ENCODE results near the gene RNF121.
A peak's percentile ranks its signal among the peaks of the same experiment; 100 is the strongest.

The RNF121 gene

DNA sequence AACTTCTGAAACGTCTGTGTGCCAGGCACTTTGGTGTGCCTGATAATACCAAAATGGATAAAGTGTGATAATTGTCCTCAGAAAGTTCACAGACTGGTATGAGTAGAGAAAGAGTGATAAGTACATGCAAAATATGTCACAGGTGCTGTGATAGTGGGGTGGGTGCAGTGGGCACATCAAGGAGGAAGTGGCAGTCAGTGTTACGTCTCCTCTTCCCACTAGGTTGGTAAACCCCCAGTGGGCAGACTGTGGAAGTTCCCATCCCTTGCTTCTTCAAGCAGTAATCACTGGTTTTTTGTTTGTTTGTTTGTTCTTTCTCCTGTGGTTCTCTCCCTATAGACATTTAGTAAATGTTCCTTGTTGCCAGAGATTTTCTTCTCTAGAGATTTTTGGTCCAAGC is 5.4 kb downstream of the RNF121 start:
- DNase-seq (ENCODE audit: low spot score): no peak
- FAIRE-seq: no peak

DNA sequence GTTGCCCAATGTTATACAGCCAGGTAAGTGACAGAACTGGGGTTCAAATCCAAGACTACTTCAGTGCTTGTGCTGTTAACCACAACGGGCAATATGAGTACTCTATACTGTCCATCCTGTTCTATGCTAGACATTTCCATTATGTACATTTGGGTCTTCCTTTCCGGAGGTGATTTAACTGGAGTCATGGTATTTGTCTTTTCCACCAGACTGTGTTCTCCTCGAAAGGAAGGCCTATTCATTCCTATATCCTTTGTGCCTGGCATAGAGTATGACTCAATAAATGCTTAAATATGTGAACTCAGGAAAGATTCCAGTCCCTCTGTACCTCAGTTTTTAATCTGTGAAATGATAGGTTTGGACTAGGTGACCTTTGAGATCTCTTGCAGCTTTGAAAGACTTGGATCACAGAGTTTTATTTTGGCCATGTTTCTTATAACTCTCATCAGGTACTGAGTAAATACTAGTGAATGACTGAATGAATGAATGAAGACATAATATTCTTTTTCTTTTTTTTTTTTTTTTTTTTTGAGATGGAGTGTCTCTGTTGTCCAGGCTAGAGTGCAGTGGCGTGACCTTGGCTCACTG is 6.6 kb downstream of the RNF121 start:
- no peak for FAIRE-seq

DNA sequence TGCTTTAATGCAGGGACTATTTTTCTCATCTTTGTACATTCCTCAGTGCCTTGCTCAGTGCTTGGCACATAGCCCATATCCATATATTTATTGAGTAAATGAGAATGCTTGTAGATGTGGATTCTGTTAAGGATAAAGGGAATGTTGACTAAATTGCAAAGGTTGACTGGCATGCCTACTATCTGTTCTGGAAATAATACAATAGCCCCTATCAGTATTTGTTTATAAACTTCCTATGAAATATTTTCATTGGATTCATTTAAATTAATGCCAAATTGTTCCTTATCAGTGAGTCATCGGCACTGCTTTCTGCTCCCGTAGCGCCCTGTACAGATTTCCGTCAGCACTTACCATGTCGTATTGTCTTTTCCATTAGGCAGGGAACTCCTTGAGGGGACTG is 8.0 kb downstream of the RNF121 start:
- DNase-seq (ENCODE audit: low spot score): no peak
- FAIRE-seq: no peak

More for the DNA sequence above, 6.6 kb downstream of the RNF121 start:
- DNase-seq (ENCODE audit: low spot score): no peak

DNA sequence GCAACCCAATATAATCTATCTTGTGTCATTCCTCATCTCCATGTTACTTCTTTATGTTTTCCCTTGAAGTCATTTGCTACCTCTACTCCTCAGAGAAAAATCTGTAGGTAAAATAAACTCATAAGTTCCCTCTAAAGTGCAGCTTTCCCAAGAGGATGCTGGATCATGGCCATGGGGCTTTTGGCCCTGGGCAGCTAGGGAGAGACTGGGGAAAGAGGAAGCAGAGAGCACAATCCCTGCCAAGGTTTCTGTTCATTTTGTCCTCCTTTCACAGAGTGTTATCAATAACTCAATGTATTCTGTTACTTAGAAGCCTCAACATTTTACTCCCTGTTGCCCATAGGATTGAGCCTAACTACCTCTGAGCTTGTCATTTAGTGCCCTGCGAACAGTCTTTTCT is 9.0 kb downstream of the RNF121 start:
- no peak for FAIRE-seq

DNA sequence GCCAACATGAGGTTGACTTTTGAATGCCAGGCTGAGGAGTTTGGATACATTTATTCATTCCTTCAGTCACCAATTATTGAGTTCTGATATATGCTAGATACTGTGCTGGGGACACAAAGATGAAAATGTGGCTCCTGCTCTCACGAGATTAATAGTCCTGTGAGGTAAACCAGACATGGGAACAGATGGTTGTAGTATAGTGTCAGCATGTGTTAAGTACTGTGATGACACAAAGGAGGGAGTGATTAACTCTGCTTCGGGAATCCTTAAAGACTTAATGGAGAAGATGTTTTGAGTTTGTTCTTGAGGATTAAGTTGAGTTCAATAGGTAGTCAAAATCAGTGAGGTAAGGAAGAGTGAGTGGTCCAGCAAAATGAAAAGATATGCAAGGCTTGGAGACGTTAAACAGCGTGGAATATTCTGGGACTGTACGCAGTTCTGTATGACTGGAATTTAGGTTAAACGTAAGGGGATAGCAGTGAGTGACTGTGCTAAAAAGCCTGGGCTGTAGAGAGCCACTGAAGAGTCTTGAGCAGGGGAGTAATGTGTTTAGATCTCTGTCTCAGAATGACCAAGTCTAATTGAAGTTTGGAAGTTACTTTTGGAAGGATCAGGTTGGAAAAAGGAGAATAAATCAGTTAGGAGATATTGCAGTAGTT is 11.8 kb downstream of the RNF121 start:
- DNase-seq (ENCODE audit: low spot score): no peak
- FAIRE-seq: no peak

More for the DNA sequence above, 9.0 kb downstream of the RNF121 start:
- no peak for DNase-seq (ENCODE audit: low spot score)

DNA sequence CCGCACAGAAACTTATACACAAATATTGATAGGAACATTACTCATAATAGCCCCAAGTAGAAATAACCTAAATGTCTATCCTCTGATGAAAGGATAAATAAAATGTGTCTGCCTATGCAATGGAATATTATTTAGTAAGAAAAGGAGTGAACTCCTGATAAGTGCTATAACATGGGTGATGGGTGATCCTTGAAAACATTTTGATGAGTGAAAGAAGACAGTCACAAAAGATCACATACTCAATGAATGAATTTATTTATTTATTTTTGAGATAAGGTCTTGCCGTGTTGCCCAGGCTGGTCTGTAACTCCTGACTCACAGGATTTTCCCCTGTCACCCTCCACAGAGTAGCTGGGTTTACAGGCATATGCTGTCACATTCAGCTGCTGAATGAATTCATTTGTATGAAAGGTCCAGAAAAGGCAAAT is 17.3 kb downstream of the RNF121 start:
- FAIRE-seq (no peak), DNase-seq (ENCODE audit: low spot score) (no peak)

DNA sequence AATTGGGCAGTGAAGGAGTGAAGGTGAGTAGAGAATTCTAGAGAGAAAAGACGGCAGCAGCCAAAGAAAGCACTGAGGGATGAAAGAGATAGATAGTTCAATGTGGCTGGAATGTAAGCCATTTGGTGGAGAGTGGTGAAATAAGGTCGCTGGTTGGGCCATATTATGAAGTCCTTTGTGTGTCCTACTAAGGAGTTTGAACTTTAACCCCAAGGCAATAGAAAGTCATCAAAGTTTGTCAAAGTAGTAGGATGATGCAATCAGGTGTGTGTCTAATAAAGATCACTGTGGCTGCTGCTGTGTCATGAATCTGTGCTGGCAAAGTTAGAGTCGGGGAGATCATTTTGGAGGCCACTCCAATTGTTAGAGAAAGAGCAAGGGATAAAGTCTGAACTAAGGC is 18.7 kb downstream of the RNF121 start:
- DNase-seq (ENCODE audit: low spot score) (no peak), FAIRE-seq (no peak)

DNA sequence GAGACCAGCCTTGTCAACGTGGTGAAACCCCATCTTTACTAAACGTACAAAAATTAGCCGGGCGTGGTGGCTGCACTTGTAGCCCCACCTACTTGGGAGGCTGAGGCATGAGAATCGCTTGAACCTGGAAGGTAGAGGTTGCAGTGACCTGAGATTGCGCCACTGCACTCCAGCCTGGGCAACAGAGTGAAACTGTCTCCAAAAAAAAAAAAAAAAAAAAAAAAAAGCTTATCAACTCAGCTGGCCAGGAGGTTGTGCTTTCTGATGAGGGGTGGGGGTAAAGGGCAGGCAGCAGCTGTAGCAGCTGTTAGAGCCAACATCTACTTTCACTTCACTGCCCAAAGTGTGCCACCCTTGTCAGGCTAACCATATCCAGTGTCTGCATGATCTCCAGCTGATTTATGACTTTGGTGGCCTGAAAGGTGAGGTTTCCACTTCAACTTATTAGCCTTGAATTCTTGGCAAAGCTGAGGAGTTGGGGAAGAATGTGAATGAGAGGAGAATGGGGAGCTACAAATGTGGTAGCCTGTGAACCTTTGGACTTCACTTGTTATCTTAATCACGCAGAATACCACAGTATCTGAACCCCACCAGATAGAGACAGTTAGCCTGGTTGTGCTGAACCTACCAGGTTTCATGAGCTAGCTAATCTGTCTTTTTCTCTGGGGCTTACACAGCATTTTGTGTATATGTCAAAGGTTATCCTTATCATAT is 19.6 kb downstream of the RNF121 start:
- no peak for DNase-seq (ENCODE audit: low spot score)
- no peak for FAIRE-seq

DNA sequence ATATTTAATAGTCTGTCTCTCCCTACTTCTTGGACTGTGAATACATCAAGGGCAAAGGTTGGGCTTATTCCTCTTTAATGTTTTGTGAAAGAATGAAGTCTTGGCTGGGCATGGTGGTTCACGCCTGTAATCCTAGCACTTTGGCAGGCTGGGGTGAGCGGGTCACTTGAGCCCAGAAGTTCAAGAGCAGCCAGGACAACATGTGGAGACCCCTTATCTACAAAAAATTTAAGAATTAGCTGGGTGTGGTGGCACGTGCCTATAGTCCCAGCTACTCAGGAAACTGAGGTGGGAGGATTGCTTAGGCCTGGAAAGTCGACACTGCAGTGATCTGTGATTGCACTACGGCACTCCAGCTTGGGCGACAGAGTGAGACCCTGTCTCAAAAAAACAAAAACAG is 20.2 kb downstream of the RNF121 start:
- FAIRE-seq (no peak), DNase-seq (ENCODE audit: low spot score) (no peak)

DNA sequence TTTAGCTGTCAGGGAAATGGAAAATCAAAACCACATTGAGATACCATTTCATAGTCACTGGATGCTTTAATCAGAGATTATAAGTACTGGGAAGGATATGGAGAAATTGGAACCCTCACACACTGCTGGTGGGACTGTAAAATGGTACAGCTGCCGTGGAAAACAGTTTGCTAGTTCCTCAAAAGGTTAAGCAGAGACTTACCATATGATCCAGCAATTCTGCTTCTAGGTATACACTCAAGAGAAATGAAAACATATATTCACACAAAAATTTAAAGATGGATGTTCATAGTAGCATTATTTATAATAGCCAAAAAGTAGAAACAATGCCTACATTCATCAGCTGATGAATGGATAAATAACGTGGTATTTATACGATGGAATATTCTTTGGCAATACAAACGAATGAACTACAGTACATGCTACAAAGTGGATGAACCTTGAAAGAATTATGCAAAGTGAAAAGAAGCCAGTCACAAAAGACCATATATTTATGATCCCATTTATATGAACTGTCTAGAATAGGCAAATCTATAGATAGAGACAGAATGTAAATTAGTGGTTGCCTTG is 23.0 kb downstream of the RNF121 start:
- DNase-seq (ENCODE audit: low spot score): no peak
- no peak for FAIRE-seq

DNA sequence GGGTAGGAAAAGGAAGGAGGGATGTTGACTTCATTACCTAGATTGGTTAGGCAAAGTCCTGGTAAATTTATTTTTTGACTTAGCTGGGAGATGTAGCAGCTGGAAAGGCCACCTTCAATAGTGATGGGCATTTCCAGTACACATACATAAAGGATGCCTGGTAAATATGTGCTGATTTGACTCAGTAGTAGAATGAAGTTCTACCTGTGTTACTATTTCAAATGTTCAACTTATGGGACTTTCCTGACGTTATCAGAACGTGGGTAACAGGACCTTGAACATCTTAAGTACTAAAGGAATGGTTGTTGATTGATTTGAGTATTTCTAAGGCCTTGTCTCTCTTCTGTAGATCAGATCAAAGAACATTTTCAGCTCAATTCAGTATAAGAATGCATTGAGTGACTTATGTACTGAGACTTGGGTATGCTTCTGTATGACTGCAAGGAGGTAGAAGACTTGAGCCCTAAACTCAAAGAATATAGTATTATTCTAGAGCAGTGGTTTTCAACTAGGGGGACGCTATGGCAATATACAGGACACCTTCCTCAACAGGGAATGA is 27.1 kb downstream of the RNF121 start:
- FAIRE-seq (no peak), DNase-seq (ENCODE audit: low spot score) (no peak)

DNA sequence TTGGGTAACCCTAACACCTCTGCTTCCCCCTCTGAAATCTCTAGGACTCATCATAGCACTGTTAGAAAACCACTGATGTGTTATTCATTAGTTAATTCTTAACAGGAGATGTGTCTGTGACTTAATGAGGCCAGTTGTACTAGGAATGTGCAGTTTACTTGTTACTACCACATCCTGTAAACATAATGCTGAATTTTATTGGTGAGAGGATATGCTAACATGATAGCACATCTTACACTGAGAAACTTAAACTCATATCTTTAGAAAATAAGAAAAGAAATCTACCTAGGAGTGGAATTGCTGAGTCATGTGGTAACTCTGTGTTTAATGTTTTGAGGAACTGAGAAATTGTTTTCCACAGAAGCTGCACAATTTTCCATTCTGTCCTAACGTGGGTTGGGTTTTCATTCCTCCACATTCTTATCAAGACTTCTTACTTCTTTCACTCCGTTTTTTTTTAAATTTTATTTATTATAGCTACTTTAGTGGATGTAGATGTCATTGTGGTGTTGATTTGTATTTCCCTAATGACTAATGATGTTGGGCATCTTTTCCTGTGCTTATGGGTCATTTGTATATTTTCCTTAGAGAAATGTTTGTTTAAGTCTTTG is 33.7 kb downstream of the RNF121 start:
- FAIRE-seq (no peak), DNase-seq (ENCODE audit: low spot score) (no peak)

DNA sequence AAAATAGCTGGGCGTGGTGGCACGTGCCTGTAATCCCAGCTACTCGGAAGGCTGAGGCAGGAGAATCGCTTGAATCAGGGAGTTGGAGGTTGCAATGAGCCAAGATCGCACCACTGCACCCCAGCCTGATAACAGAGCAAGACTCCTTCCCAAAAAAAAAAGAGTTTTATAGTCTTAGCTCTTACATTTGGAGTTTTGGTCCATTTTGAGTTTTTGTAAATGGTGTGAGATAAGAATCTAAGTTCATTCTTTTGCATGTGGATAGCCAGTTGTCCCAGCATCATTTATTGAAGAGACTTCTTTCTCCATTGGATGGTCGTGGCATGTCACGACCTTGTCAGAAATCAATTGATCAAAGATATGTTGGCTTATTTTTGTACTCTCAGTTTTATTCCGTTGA is 34.6 kb downstream of the RNF121 start:
- FAIRE-seq (no peak), DNase-seq (ENCODE audit: low spot score) (no peak)

DNA sequence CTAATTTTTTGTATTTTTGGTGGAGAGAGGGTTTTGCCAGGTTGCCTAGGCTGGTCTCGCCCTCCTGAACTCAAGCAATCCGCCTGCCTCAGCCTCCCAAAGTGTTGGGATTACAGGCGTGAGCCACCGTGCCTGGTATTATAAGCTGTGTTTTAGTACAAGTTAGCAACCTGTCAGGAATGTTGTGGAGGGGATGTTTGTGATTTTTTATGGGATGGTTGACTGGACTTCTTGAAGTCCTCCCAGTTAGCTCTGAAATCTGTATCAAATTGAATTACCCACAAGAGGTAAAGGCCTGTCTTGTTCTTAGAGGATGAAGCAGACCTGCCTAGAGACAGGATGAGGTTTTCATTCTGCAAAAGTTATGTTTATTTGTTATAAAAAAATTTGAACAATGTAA is 35.8 kb downstream of the RNF121 start:
- DNase-seq (ENCODE audit: low spot score) (no peak), FAIRE-seq (no peak)

DNA sequence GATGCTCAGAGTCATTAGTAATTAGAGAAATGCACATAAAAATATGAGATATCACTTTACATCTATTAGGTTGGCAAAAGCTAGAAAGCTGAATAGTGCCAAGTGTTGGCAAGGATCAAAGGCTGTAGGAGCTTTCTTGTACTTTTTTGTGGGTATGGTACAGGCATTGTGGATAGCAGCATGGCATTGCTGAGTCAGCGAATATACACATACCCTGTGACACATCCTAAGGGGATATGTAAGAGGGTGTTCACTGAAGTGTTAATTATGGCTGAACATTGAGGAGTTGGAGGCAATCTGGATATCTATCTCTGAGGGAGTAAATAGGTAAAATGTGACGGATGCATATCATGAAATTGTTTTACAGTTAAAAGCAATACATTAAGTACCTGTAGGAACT is 42.8 kb downstream of the RNF121 start:
- no peak for FAIRE-seq

DNA sequence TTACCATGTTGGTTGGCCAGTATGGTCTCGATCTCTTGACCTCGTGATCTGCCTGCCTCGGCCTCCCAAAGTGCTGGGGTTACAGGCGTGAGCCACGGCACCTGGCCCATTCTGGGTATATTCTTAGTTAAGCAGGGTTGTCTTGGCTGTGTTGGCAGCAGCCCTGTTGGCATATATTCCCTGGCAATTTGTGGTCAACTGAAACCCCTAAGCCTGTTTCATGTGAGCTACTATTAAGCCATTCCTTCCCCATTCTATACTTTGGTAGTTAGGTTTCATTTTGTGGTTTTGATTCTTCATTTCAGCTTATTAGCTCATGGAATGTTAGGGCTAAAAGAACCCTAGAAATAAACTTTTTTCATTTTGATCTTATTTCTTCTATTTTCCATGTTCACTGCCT is 47.7 kb downstream of the RNF121 start:
- no peak for DNase-seq (ENCODE audit: low spot score)
- FAIRE-seq: no peak

More for the DNA sequence above, 42.8 kb downstream of the RNF121 start:
- DNase-seq (ENCODE audit: low spot score): no peak

DNA sequence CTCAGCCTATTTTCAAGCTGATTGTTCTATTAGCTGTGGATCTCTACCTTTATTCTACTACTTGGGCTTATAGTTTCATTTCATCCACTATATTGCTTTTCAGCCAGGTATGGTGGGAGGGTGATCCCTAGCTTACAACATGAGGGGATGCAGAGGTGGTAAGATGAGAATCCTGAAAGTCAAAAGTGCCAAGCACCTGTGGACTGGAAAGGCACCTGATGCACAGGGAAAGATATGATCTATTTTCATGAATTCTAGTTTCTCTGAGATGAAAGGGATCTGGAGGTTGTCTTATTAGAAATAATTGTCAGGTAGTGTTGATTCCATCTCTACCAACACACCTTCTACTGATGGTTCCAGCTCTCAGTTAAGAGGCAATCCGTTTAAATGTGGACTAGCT is 48.2 kb downstream of the RNF121 start:
- no peak for FAIRE-seq
- DNase-seq (ENCODE audit: low spot score): no peak

DNA sequence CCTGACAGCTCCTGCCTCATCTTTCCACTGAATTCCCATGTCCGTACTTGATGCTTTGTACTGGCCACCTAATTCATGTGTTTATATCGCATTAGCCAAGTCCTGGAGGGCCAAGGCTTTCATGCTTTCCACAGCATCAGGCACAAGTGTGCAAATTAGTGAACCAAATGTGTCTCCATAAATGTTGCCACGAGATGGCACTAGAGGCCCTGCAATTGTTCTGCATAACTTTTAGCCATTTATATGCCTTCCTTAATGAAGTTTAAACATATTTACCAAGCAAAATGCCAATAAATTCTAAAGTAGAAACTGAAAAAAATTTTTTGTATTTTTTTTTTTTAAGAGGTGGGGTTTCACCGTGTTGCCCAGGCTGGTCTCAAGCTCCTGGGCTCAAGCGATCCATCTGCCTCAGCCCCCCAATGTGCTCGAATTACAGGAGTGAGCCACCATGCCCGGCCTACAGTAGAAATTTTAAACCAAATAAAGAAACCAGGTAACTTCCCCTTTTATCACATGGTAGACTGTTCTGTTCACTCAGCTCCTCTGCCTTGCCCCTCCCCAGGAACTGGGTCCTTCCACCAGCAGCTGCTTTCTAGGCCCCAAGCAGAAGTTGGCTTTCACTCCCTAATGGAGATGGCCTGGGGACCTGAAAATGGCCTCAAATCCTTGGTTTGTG is 49.0 kb downstream of the RNF121 start:
- FAIRE-seq (no peak), DNase-seq (ENCODE audit: low spot score) (peak; percentile 57)

DNA sequence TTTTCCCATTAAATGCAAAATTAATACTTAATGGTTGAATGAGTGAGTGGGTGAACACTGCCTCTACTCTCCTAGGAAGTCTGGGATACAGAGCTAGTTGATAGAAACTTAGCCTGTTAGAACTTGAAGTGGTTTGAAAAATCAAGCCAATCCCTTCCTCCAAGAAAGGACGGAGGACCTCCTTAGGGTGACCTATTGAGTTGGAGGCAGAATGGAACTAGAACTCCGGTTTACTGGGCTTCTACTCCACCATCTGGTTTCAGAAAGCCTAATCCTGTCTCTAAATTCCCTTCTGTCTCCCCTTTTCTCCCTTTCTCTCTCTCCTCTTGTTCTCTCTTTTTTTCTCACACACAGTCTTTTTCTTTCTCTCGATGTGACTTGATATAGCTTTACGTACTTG is 50.2 kb downstream of the RNF121 start:
- no peak for DNase-seq (ENCODE audit: low spot score)
- no peak for FAIRE-seq

DNA sequence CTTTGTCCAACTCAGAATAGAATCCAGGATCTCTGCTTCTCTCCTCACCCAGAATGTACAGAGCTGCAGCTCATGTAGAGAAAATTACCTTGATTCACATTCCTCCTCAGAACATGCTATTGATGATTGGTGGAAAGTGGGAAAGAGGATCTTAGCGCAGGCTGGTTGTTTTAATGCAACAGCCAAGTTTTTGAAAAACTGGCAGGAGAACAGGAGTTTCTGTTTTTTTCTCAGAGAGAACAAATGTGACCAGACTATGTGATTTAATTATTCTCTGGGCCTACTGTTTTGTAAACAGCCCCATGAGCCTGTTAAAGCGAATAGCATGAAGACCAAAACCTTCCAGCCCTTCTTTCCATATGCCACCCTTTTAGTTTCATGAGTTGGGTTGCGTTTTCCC is 50.8 kb downstream of the RNF121 start:
- FAIRE-seq (no peak), DNase-seq (ENCODE audit: low spot score) (no peak)

DNA sequence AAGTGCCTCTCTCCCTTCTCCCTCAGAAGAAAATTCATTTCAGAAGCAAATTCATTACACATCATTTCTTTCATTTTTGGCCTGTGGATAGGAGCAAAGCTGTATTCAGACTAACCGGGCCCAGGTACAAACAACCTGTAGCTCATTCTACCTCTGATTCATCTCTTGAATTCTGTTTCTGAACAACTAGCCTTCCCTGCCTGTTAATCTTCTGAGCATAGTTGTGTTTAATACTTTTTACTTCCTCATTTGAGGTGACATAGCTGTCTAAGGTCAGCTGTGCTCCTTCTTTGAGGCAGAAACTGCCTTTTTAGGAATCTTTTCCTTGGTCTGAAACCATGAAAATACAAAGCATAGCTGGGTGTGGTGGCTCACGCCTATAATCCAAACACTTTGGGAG is 57.3 kb downstream of the RNF121 start:
- no peak for DNase-seq (ENCODE audit: low spot score)
- no peak for FAIRE-seq
